DMS53 (cell line): ENCODE measurements around the gene PAN2.
A peak's percentile ranks its signal among the peaks of the same experiment; 100 is the strongest.
"Not testable (repeated sequence)": the region's sequence is repeated elsewhere in the genome, so short reads cannot be mapped to it uniquely, and the experiment has no call there.

ENCODE experiments used
- DNase-seq: peaks from one replicate; lab custom pipeline; 2025; lab: John Stamatoyannopoulos, UW

The PAN2 gene

GRCh38 chr12:56311003-56311402 is 22.8 kb downstream of the PAN2 start:
- DNase-seq: no peak

- DNase-seq: no peak
Measured at GRCh38 chr12:56308714-56309113, 25.1 kb downstream of the PAN2 start.

- DNase-seq: no peak
Measured at GRCh38 chr12:56307221-56307965, 26.4 kb downstream of the PAN2 start.

GRCh38 chr12:56304872-56305590 is 28.8 kb downstream of the PAN2 start:
- DNase-seq: no peak

- no peak for DNase-seq
Measured at GRCh38 chr12:56304276-56304675, 29.5 kb downstream of the PAN2 start.

GRCh38 chr12:56300644-56301464 is 32.9 kb downstream of the PAN2 start:
- DNase-seq: no peak

- peak; percentile 99 for DNase-seq
Measured at GRCh38 chr12:56299853-56300643, 33.8 kb downstream of the PAN2 start, which contains the start of gene CS. Gene CS (minus strand): TSS chr12:56300330. CDS start chr12:56300201, 129 bp downstream.

GRCh38 chr12:56299308-56299852 is 34.4 kb downstream of the PAN2 start:
- DNase-seq: peak; percentile 56

- no peak for DNase-seq
Measured at GRCh38 chr12:56298828-56299227, 35.0 kb downstream of the PAN2 start.

- DNase-seq: no peak
Measured at GRCh38 chr12:56297400-56297799, 36.4 kb downstream of the PAN2 start.

GRCh38 chr12:56296295-56296694 is 37.5 kb downstream of the PAN2 start:
- DNase-seq: no peak

- no peak for DNase-seq
Measured at GRCh38 chr12:56293795-56294194, 40.0 kb downstream of the PAN2 start.

- DNase-seq: no peak
Measured at GRCh38 chr12:56288705-56289387, 45.0 kb downstream of the PAN2 start.

- no peak for DNase-seq
Measured at GRCh38 chr12:56286044-56286830, 47.6 kb downstream of the PAN2 start.

GRCh38 chr12:56284263-56284662 is 49.5 kb downstream of the PAN2 start:
- not testable (repeated sequence) for DNase-seq

- no peak for DNase-seq
Measured at GRCh38 chr12:56282579-56282978, 51.2 kb downstream of the PAN2 start.

GRCh38 chr12:56282030-56282429 is 51.8 kb downstream of the PAN2 start:
- DNase-seq: no peak

GRCh38 chr12:56280849-56281248 is 53.0 kb downstream of the PAN2 start:
- no peak for DNase-seq

- DNase-seq: no peak
Measured at GRCh38 chr12:56278905-56279304, 54.9 kb downstream of the PAN2 start.

- no peak for DNase-seq
Measured at GRCh38 chr12:56274299-56274698, 59.5 kb downstream of the PAN2 start.
